Activated naive CD4-positive, alpha-beta T cell treated with anti-CD3 and anti-CD28 coated beads, Interleukin-2, amount 10 ng/mL, durations not matched to agents 7 days and 5 days (primary cell): ENCODE results near the gene TUBGCP3.

Experiments
- CTCF ChIA-PET: fragments of 350-600 bp; sonication (Branson Sonifier 250); formaldehyde crosslinking; loops from one replicate; lab custom pipeline; 2021; ENCODE audit warnings: antibody characterized with exemption; lab: Charles Lee
- DNase-seq: peaks from one replicate; pipeline ENCODE4 v3.0.0-alpha.2; 2020
- H3K27ac Mint-ChIP-seq: one replicate; pipeline ENCODE4 v1.8.0; 2021; ENCODE audit warnings: mild to moderate bottlenecking, moderate library complexity, mixed read lengths
- H3K27me3 Mint-ChIP-seq: one replicate; pipeline ENCODE4 v1.8.0; 2021; ENCODE audit warnings: mild to moderate bottlenecking, mixed read lengths
- H3K36me3 Mint-ChIP-seq: one replicate; pipeline ENCODE4 v1.8.0; 2021; ENCODE audit warnings: mixed read lengths
- H3K4me1 Mint-ChIP-seq: one replicate; pipeline ENCODE4 v1.8.0; 2021; ENCODE audit warnings: mixed read lengths
- H3K4me3 Mint-ChIP-seq: one replicate; pipeline ENCODE4 v1.8.0; 2021; ENCODE audit warnings: mild to moderate bottlenecking, moderate library complexity, mixed read lengths
- H3K9me3 Mint-ChIP-seq: one replicate; pipeline ENCODE4 v1.8.0; 2021; ENCODE audit warnings: mixed read lengths

The TUBGCP3 gene

GRCh38 chr13:112438094-112438493 is 149.9 kb downstream of the TUBGCP3 start:
- DNase-seq = no peak
- CTCF ChIA-PET = no interaction called here
- peaks cover 11% of the 10 kb centered on the region for H3K9me3 Mint-ChIP-seq
- H3K36me3 Mint-ChIP-seq = no peaks in the 10 kb centered on the region
- peaks cover 4% of the 10 kb centered on the region for H3K27me3 Mint-ChIP-seq
- no peak overlapping the region for H3K27ac Mint-ChIP-seq
- H3K4me1 Mint-ChIP-seq = no peaks in the 10 kb centered on the region
- H3K4me3 Mint-ChIP-seq = no peak overlapping the region

- no peak overlapping the region for H3K4me3 Mint-ChIP-seq
- no peaks in the 10 kb centered on the region for H3K27me3 Mint-ChIP-seq
- H3K36me3 Mint-ChIP-seq = no peaks in the 10 kb centered on the region
- no peaks in the 10 kb centered on the region for H3K4me1 Mint-ChIP-seq
- peaks cover 11% of the 10 kb centered on the region for H3K9me3 Mint-ChIP-seq
- no peak for DNase-seq
- no peak overlapping the region for H3K27ac Mint-ChIP-seq
- CTCF ChIA-PET = interaction anchor here (1.4 kb wide), 1 partner anchor 7 kb away, joined by 5 read pairs; no protein-coding TSS in a partner anchor
Observed at GRCh38 chr13:112435973-112436372, 152.0 kb downstream of the TUBGCP3 start.
